Muscle layer of duodenum (tissue), 2 donors: ENCODE results near the gene COPG1.

Experiments used
- H3K27ac ChIP-seq: one replicate; pipeline ENCODE4 v1.7.0; 2013; ENCODE audit warnings: mild to moderate bottlenecking, low read length
- H3K27me3 ChIP-seq: one replicate; pipeline ENCODE4 v1.7.0; 2013; ENCODE audit warnings: low read depth, mild to moderate bottlenecking, control low read depth, low read length
- H3K36me3 ChIP-seq, 2 donors: one replicate each; pipeline ENCODE4 v1.7.0; 2013; ENCODE audit warnings: low read length in 2 of 2, control low read depth in 1 of 2, mild to moderate bottlenecking in 1 of 2; ENCODE audit not compliant: insufficient read depth in 2 of 2, control insufficient read depth in 1 of 2
- H3K4me1 ChIP-seq, 2 donors: one replicate each; pipeline ENCODE4 v1.7.0; 2013; ENCODE audit warnings: low read length in 2 of 2, mild to moderate bottlenecking in 2 of 2, control low read depth in 1 of 2, moderate library complexity in 1 of 2; ENCODE audit not compliant: insufficient read depth in 2 of 2, control insufficient read depth in 1 of 2
- H3K4me3 ChIP-seq, 2 donors: one replicate each; pipeline ENCODE4 v1.7.0; 2013; ENCODE audit warnings: low read length in 2 of 2, low read depth in 1 of 2, mild to moderate bottlenecking in 1 of 2
- H3K9me3 ChIP-seq, 2 donors: one replicate each; pipeline ENCODE4 v1.7.0; 2013; ENCODE audit warnings: low read length in 2 of 2, control low read depth in 1 of 2, mild to moderate bottlenecking in 1 of 2; ENCODE audit not compliant: control insufficient read depth in 1 of 2
- donor health status: healthy.

COPG1 gene

GRCh38 chr3:129282727-129283327 lies 33.4 kb downstream of the COPG1 start:
- no peaks in the 10 kb centered on the region for H3K9me3 ChIP-seq
- no peak overlapping the region for H3K27ac ChIP-seq
- no peak overlapping the region for H3K4me3 ChIP-seq
- peaks cover under 1 to 2% of the 10 kb centered on the region in 2 donors for H3K36me3 ChIP-seq
- peaks cover 4 to 16% of the 10 kb centered on the region in 2 donors for H3K4me1 ChIP-seq
- no peaks in the 10 kb centered on the region for H3K27me3 ChIP-seq

GRCh38 chr3:129286081-129286480 lies 36.7 kb downstream of the COPG1 start:
- Histone ChIP-seq H3K4me3 (no peak overlapping the region), H3K27ac (no peak overlapping the region), H3K27me3 (no peaks in the 10 kb centered on the region), H3K36me3 (peaks cover 5 to 17% of the 10 kb centered on the region in 2 donors), H3K4me1 (no peaks in the 10 kb centered on the region), H3K9me3 (no peaks in the 10 kb centered on the region)

GRCh38 chr3:129288446-129288845 lies 39.0 kb downstream of the COPG1 start:
- Histone ChIP-seq H3K9me3 (no peaks in the 10 kb centered on the region), H3K4me1 (no peaks in the 10 kb centered on the region), H3K27me3 (no peaks in the 10 kb centered on the region), H3K27ac (no peak overlapping the region), H3K36me3 (peaks cover 13 to 25% of the 10 kb centered on the region in 2 donors), H3K4me3 (no peak overlapping the region)

GRCh38 chr3:129289201-129289921 lies 40.0 kb downstream of the COPG1 start:
- no peaks in the 10 kb centered on the region for H3K4me1 ChIP-seq
- H3K36me3 ChIP-seq = peaks cover 13 to 28% of the 10 kb centered on the region in 2 donors
- no peak overlapping the region for H3K4me3 ChIP-seq
- no peaks in the 10 kb centered on the region for H3K27me3 ChIP-seq
- no peaks in the 10 kb centered on the region for H3K9me3 ChIP-seq
- no peak overlapping the region for H3K27ac ChIP-seq

- peaks cover 13 to 35% of the 10 kb centered on the region in 2 donors for H3K36me3 ChIP-seq
- H3K9me3 ChIP-seq = no peaks in the 10 kb centered on the region
- no peaks in the 10 kb centered on the region for H3K27me3 ChIP-seq
- no peaks in the 10 kb centered on the region for H3K4me1 ChIP-seq
- no peak overlapping the region for H3K27ac ChIP-seq
- H3K4me3 ChIP-seq = no peak overlapping the region
Observed at GRCh38 chr3:129291236-129291886, 42.0 kb downstream of the COPG1 start.

GRCh38 chr3:129295286-129295685 lies 45.9 kb downstream of the COPG1 start:
- no peaks in the 10 kb centered on the region for H3K9me3 ChIP-seq
- H3K4me1 ChIP-seq = no peaks in the 10 kb centered on the region
- no peak overlapping the region for H3K27ac ChIP-seq
- H3K27me3 ChIP-seq = no peaks in the 10 kb centered on the region
- H3K4me3 ChIP-seq = no peak overlapping the region
- peaks cover 28 to 50% of the 10 kb centered on the region in 2 donors for H3K36me3 ChIP-seq

GRCh38 chr3:129304146-129304961 lies 54.9 kb downstream of the COPG1 start:
- Histone ChIP-seq H3K27ac (no peak overlapping the region), H3K4me3 (no peak overlapping the region), H3K9me3 (no peaks in the 10 kb centered on the region), H3K4me1 (peaks cover 0 to 7% of the 10 kb centered on the region in 2 donors), H3K27me3 (no peaks in the 10 kb centered on the region), H3K36me3 (peaks cover 11 to 30% of the 10 kb centered on the region in 2 donors)

- H3K27me3 ChIP-seq = no peaks in the 10 kb centered on the region
- no peak overlapping the region for H3K4me3 ChIP-seq
- H3K27ac ChIP-seq = no peak overlapping the region
- H3K9me3 ChIP-seq = no peaks in the 10 kb centered on the region
- H3K4me1 ChIP-seq = peaks cover 0 to 7% of the 10 kb centered on the region in 2 donors
- peaks cover 11 to 25% of the 10 kb centered on the region in 2 donors for H3K36me3 ChIP-seq
Observed at GRCh38 chr3:129304962-129305222, 55.5 kb downstream of the COPG1 start.

GRCh38 chr3:129305592-129306091 lies 56.2 kb downstream of the COPG1 start:
- Histone ChIP-seq H3K4me3 (peak overlapping the region; percentile 40 to 54), H3K27ac (no peak overlapping the region), H3K36me3 (peaks cover 11 to 25% of the 10 kb centered on the region in 2 donors)

GRCh38 chr3:129308636-129309035 lies 59.2 kb downstream of the COPG1 start:
- Histone ChIP-seq H3K27me3 (no peaks in the 10 kb centered on the region), H3K9me3 (no peaks in the 10 kb centered on the region), H3K4me3 (no peak overlapping the region), H3K4me1 (peaks cover 0 to 7% of the 10 kb centered on the region in 2 donors), H3K36me3 (peaks cover 0 to 7% of the 10 kb centered on the region in 2 donors), H3K27ac (no peak overlapping the region)

More at GRCh38 chr3:129305592-129306091, 56.2 kb downstream of the COPG1 start:
- Histone ChIP-seq H3K27me3 (no peaks in the 10 kb centered on the region), H3K4me1 (peaks cover 0 to 7% of the 10 kb centered on the region in 2 donors), H3K9me3 (no peaks in the 10 kb centered on the region)
